GM18907 (cell line): ENCODE measurements around the gene CCDC15.
A peak's percentile ranks its signal among the peaks of the same experiment; 100 is the strongest.
"Not testable (repeated sequence)": the region's sequence is repeated elsewhere in the genome, so short reads cannot be mapped to it uniquely, and the experiment has no call there.

Experiments
- ATAC-seq: cut with Tn5 transposase; IDR thresholded peaks from one replicate; pipeline ENCODE4 v1.9.1; 2021; ENCODE audit warnings: mild to moderate bottlenecking, moderate library complexity; ENCODE audit not compliant: unreplicated experiment

CCDC15 gene

DNA sequence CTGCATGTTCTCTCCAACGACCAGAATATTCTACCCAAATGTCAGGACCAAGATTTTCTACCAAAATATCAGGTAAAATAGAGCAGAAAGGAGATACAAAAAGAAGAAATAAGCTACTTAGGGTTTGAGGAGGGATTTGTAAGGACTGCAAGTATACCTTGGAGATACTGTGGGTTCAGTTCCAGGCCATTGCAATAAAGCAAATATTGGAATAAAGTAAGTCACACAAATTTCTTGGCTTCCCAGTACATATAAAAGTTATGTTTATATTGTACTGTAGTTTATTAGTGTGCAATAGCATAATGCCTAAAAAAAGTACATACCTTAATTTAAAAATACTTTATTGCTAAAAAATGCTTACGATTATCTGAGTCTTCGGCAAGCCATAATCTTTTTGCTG lies 34.1 kb downstream of the CCDC15 start:
- no peak for ATAC-seq

DNA sequence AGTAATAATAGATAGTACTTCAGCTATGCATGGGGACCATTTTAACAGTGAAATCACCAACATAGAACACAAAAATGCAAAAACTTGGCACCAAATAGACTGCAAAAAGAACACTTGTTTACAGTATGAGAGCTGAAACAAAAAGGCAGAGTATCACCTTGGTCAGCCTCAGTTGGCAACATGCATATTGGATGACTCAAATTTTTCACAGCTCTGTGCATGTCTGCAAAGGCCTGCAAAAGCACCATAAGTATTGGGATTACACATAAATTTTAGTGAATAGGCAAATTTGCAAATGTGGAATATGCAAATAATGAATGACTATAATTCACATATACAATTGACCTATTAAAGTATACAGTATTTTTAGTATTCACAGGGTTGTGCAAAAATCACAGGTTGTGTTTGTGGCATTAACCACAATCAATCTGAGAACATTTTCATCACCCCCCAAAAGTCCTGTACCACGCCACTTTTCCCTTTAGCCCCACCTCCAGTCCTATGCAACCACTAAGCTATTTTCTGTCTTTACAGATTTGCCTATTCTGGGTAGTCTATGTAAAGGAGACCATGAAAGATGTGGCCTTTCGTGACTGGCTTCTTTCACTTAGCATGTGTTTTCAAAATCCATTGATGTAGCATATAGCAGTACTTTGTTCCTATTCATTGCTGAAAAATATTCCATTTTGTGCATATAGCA lies 47.2 kb downstream of the CCDC15 start:
- ATAC-seq: no peak

DNA sequence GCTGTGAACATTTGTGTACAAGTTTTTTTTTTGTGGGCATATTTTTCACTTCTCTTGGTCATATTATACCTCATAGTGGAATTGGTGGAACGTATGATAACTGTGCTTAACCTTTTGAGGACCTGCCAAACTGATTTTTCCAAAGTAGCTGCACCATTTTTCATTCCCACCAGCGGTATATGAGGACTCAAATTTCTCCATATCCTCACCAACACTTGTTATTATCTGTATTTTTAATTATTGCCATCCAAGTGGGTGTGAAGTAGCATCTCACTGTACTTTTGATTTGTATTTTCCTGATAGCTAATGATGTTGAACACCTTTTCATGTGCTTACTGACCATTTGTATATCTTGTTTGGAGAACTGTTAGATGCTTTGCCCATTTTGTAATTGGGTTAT lies 47.8 kb downstream of the CCDC15 start:
- ATAC-seq: no peak

DNA sequence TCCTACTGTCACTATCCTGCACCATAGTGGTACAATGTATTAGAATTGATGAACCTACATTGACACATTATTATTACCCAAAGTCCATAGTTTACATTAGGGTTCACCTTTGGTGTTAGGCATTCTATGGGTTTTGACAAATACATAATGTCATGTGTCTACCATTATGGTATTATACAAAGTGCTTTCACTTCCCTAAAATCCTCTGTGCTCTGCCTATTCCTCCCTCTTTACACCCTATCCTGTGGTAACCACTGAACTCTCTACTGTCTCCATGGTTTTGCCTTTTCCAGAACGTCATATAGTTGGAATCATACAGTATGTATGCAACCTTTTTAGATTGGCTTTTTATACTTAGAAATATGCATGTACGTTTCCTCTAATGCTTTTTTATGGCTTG lies 51.5 kb downstream of the CCDC15 start:
- ATAC-seq: no peak

DNA sequence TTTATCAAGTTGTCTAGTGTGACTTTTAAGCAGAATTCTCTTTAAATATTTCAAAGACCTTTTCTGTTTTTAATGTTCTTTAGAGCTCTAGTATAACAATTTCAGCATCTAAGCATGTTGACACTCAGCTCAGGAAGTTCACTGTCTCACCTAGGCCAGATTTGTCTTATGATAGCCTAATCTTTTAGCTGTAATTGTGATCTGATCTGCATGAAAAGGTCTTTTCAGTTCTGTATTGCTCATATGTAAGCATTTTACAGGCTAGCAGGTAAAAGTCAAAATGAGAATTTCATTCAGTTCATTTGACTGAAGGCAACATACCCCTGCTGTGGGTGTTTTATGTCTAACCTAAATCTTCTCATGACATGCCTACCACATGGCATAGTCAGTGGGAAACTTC lies 62.4 kb downstream of the CCDC15 start:
- no peak for ATAC-seq

DNA sequence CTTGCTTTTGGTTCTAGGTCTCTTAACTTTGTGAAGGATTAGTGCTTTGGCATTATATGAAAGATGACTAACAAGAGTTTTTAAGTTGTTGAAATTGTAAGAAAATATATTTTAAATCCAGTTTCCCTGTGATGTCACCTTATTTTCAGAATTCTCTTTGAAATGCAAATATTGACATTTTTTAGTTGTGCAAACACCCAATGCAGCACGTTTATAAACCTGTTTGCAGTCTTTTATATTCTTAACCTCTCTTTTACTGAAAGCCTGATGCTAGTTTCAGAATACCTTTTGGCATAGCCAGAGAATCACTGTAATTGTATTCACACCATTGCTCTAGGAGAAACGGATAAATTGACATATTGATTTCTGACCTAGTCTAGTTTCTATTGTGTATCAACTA lies 66.3 kb downstream of the CCDC15 start:
- ATAC-seq: no peak

DNA sequence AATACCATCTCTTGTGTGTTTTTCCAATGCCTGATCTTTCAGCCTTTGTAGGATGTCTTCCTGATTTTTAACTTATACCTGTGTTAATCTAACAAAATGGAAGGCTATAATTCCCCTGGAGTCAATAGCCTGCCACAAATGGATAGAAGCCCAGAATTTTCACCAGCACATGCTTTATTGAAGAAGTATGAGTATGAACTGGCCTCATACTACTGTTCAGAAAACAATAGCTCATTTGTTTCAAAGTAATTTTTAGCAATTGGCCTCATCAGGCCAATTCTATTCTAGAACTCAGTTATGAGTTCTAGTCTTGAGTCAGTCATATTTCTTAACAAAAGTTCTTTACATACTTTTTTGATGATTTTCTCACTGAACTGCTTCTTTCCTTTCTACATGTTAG lies 68.5 kb downstream of the CCDC15 start:
- no peak for ATAC-seq

DNA sequence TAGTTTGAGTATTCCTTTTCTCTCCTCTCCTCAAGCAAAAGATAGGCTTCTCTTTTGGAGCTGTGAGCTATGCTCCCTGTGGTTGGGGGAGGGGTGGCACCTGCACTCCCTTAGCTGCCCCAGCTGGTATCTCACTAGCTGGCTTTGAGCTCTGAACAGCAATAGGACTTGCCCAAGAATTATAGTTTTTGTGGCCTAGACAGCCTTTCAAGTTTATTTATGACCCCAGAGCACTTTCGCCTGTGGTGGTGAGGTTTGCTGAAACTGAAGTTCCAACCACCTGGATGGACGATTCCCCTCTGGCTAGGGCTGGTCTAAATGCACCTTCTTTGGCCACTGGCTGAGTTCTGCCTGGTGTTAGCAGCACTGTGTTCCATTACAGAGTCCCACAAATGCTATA lies 72.0 kb downstream of the CCDC15 start:
- ATAC-seq: no peak

DNA sequence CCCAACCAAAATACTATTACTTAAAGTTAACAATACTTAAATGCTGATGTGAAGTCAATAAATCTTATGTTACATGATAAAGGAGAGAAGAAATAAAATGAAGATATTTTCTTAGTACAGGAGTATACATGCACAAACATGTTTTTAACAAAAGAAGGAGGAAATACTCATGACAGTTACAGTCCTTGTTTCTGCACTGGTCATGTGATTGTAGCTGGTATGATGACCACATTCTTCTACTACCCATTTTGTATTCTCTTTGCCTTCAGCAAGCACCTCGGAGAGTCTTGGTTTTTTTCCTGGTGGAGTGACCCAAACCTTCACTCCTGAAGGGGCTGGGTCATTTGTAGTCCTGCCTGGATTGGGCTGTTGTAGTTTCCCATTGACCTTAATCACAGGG lies 75.4 kb downstream of the CCDC15 start:
- not testable (repeated sequence) for ATAC-seq

DNA sequence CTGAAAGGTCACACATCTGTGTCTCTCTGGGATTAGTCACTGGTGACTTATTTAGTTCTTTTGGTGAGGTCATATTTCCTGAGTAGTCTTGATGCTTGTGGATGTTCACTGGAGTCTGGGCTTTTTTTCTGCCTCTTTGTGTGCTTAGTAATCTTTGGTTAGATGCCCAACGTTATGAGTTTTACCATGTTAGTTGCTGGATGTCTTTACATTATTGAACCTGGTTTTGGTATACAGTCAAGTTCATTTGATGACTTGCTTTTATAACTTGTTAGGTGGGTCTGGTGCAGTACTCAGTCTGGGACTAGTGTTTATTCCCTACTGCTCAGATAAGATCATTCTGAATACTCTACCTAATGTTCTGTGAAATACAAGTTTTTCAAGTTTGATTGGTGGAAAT lies 82.9 kb downstream of the CCDC15 start:
- no peak for ATAC-seq

DNA sequence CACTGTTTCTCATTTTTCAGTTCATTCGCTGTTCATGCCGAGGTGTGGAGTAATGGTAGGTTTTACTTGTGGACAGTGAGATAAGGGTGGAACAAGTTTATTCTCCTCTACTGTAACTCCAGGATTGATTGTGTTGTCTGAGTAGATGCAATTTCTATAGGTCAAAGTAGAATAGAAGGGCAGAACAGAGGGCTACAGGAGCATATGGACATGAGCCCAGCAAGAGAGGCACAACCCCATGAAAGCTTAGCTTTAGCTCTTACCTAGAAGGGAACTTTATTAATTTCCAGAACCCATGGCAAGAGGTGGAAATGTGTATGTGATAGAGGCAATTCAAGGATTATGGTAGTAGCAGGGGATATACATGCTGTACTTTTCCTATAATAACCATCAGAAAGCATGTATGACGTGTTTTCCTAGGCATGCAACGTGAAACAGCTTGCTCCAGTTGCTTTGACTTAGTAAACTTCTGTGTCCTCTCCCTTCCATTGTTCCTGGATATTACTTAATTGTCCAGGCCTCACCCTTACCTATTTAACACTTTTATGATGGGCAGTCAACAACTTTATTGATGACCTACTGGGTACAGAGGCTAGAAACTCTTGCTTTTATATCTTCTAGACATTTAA lies 95.3 kb downstream of the CCDC15 start:
- ATAC-seq: no peak

DNA sequence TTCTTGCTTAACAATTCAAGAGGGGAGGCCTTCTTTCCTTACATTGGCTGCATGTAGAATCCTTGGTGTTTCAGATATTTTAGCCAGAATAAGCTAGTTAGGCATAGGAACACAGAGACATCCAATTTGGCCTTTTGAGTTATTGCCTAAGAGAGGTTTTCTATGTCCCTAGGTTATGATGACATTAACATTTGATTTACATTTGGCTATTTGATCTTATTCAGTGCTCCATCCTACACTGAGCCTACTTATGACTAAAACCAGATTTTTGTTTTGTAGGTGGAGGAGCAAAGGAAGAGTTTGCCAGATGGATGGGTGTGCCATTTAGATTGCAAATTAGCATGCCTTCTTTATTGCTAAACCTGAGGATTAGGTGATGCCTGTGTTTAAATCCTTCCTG lies 98.0 kb downstream of the CCDC15 start:
- ATAC-seq: no peak

DNA sequence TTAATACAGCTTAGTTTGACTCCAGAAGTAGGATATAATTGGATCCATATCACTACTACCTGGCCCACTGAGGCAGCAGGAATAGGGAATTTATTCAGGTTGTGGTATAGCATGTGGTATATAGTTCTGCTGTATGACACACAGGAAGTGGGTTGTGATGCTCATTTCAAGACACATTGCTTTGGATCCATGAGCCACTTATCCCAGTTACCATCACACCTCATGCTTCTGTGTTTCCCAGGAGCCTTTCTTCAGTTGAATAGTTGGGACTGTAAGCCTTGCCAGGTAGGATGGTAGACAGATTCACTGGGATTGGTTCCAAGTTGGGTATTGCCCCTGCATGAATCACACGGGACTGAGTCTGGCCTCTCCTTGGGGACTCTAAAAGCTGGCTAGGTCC lies 99.2 kb downstream of the CCDC15 start:
- no peak for ATAC-seq

DNA sequence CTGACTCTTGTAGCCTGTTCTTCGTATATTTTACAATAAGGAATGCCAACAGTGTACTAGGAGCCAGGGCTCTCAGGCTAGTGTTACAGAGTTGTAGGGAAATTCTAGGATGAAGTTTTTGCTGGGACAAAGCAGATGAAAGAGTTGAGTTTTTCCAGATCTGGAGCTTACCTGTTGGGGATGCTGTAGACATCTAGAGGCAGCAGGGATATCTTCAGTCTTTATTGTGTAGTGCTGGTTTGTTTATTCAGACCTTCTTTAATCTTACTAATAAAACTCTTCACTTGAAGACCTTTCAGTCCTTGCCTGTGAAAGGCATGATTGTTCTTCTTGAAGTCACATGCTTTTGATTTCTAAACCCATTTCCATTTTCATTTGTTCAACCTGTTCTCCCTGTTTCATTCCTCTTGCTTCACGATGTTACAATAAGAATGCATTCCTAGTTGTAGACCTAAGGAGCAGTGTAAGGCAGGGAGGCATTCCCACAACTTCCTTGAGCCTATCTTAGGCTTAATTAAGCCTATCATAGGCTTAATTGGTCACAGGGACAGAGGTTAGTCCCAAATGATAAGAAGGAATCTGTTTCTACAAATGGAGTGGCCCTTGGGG lies 101.2 kb downstream of the CCDC15 start:
- no peak for ATAC-seq

DNA sequence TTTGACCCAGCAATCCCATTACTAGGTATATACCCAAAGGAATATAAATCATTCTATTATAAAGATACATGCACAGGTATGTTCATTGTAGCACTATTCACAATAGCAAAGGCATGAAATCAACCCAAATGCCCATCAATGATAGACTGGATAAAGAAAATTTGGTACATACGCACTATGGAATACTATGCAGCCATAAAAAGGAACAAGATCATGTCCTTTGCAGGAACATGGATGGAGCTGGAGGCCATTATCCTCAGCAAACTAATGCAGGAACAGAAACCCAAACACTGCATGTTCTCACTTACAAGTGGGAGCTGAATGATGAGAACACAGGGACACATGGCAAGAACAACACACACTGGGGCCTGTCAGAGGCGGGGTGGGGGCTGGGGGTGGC lies 102.1 kb downstream of the CCDC15 start:
- not testable (repeated sequence) for ATAC-seq

DNA sequence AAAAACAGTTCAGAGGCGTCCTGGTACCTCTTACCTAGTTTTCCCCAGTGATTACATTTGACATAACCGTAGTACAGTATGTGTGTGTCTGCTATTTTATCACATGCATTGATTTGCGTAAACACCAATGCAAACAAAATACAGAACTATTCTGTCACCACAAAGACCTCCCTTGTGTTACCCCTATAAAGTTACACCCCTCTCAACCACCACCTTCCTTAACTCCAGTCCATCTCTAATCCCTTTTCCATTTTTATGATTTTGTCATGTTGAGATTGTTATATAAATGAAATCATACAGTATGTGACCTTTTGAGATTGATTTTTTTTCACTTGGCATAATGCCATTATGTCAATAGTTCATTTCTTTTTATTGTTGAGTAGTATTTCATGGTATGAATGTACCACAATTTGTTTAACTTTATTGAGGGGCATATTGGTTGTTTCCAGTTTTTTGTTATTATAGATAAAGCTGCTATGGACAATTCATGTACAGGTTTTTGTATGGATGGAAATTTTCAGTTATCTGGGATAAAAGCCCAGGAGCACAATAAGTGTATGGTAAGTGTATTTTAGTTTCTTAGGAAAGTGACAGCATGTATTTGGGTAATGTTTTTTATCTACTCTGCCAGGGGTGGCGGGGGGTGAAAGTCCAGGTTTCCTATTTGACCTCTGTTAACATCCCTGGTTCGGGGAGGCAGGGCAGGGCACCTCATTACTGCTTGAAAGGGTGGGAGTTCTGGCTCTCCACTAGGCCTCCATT lies 103.1 kb downstream of the CCDC15 start:
- no peak for ATAC-seq

DNA sequence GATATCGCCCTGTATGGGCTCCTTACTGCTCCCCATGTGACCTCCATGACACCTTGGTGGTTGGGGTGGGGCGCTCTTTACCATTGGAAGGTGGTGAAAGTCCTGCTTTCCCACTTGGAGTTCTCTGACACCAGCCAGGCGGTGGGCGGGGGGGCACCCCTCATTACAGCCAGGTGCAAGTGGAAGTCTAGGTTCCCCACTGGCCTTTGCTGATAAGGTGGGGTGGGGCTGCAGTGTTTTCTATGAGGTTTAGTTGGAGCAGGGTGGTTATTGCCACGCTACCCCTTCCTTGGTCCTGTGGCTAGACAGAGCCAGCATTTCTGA lies 103.7 kb downstream of the CCDC15 start:
- ATAC-seq: no peak

DNA sequence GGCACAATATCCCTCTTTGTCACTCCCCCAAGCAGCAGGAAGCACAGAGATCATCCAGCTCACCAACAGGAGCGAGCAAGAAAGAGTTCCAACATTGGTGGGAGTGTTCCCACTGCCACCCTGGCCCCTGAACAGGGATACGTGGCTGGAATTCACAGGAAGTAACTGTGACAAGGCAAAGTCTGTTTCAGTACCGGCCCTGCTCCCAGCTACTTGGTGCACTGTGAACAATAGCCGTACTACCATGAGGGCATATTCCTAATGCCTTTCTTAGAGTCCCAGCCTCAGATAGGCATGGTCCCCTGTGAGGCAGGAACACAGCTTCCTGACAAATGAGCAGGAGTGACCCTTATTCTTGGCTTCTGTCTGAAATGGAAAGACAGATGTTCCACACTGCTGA lies 107.3 kb downstream of the CCDC15 start:
- no peak for ATAC-seq

DNA sequence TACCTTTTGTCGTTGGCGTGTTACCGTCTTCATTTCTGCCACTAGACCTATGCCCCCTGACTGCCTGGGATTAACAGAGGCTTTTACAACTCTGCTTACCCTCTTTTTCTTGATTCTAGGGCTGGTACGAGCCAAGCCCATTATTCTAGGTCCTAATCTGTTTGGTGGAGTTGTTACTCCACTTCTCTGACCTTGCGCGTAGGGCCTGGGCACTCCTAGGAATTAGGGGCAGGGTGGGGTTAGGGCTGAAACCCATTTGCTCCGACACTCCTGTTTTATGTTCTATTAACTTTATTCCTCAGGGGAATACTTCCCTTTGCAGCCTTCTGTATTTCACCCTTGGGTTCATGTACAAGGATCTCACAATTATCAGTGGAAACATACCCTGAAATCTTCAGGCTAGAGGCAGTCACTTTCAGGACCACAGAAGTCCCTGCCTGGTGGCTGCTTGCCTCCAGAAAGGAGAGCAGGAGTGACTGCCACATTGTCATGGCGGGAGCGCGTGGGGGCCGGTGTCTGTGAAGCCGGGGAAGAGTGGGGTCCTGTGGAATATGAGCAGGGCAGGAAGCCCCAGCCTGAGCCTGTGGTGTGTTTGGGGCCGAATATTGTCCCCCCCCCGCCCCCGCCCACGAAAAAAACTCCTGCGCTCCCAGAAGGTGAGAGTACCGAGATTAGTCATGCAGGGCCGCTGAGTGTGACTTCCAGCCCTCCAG lies 108.4 kb downstream of the CCDC15 start:
- ATAC-seq: peak; percentile 3

DNA sequence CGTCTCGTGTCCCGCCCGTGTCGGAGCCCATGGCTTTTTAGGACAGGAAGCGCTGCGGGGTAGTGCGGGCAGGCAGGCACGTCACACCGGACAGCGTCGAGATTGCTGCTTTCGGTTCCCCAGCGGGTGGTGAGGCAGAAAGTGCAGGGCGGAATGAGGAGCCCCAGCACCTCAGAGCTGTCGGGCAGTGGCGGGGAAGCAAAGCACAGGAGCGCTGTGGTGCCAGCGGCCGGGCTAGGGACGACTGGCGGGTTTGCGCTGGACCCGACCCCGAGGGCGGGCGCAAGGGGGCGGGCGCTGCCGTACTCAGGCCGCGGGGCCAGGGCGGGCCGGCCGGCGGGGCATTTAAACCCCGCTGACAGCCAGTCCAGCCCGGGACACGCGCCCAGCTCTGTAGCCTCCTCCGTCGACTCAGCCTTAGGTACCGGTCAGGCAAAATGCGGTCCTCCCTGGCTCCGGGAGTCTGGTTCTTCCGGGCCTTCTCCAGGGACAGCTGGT lies 109.0 kb downstream of the CCDC15 start, which contains the start of gene SLC37A2:
TSS of gene SLC37A2 (plus strand) at position 375 of the 498 bp plus-strand sequence. CDS start at position 438, 63 bp downstream.
- ATAC-seq: peak; percentile 93
